ENCODE results near the gene NARF.

DNA sequence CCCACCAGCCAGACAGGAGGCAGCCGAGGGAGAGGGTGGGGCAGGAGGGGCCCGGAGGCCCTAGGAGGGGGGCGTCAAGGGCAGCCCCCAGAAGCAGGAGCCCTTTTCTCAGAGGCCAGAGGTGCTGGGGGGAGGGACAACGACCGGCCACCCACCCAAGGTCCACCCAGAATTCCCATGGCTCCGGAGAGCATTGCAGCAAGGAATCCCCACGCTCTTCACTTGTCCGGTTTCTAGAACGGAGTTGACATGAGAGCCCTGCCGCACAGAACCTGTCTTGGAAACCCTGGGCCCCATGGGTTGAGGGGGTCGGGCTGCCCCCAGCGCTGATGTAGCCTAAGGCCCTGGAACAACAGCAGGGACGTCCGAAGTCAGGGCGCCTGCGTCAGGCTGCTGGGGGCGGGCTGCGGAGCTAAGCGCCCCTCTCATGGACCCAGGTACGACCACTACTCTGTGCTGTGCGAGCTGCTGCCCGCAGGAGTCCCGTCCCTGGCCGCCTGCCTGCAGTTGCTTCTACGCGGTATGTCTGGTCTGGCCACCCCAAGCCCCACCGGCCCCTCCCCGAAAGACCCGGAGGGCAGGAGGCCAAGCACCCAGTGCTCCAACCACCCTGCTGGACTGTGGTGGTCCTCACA, 19.2 kb upstream of the NARF start:
- TF ChIP-seq, protein P1, sequence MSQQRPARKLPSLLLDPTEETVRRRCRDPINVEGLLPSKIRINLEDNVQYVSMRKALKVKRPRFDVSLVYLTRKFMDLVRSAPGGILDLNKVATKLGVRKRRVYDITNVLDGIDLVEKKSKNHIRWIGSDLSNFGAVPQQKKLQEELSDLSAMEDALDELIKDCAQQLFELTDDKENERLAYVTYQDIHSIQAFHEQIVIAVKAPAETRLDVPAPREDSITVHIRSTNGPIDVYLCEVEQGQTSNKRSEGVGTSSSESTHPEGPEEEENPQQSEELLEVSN (IDR thresholded peaks at IDR 0.05; ENCODE audit: borderline replicate concordance, low read depth), result no peak
- TF ChIP-seq USF2 (IDR thresholded peaks at IDR 0.05) (no peak), MAZ (IDR thresholded peaks at IDR 0.05; ENCODE audit: borderline replicate concordance, low read depth, low read length) (no peak), KDM1A (IDR thresholded peaks at IDR 0.05; ENCODE audit: low read depth) (no peak)
